Stimulated activated CD4-positive, alpha-beta T cell treated with anti-CD3 and anti-CD28 coated beads, Interleukin-4, amount 100 ng/mL, for 4 hours (primary cell): ENCODE results near the gene RAI1.

ENCODE experiments used
- DNase-seq, 2 experiments: peaks; one replicate each; pipeline ENCODE4 v3.0.0-alpha.2; 2020

Gene RAI1

GRCh38 chr17:17736205-17737183 lies 55.2 kb downstream of the RAI1 start:
- no peak for DNase-seq

- DNase-seq = no peak
Measured at GRCh38 chr17:17737961-17738894, 57.0 kb downstream of the RAI1 start.

GRCh38 chr17:17738901-17739300 lies 57.6 kb downstream of the RAI1 start:
- DNase-seq = no peak

- no peak for DNase-seq
Measured at GRCh38 chr17:17739388-17740066, 58.3 kb downstream of the RAI1 start.

- DNase-seq = peak; percentile 31 to 72
Measured at GRCh38 chr17:17740615-17741348, 59.5 kb downstream of the RAI1 start.

GRCh38 chr17:17741349-17742023 lies 60.2 kb downstream of the RAI1 start:
- no peak for DNase-seq

- no peak for DNase-seq
Measured at GRCh38 chr17:17742133-17742621, 60.9 kb downstream of the RAI1 start.

GRCh38 chr17:17742688-17743390 lies 61.6 kb downstream of the RAI1 start:
- DNase-seq = no peak

- no peak for DNase-seq
Measured at GRCh38 chr17:17743391-17744112, 62.3 kb downstream of the RAI1 start.

GRCh38 chr17:17744116-17744515 lies 62.9 kb downstream of the RAI1 start:
- DNase-seq = no peak

- DNase-seq = no peak
Measured at GRCh38 chr17:17745476-17746455, 64.5 kb downstream of the RAI1 start.

- no peak for DNase-seq
Measured at GRCh38 chr17:17748179-17748578, 66.9 kb downstream of the RAI1 start.

- DNase-seq = no peak
Measured at GRCh38 chr17:17748604-17749003, 67.3 kb downstream of the RAI1 start.

- no peak for DNase-seq
Measured at GRCh38 chr17:17749025-17749772, 67.9 kb downstream of the RAI1 start.

GRCh38 chr17:17749921-17750320 lies 68.7 kb downstream of the RAI1 start:
- DNase-seq = peak; percentile 29 to 31

- DNase-seq = no peak
Measured at GRCh38 chr17:17750881-17751280, 69.6 kb downstream of the RAI1 start.

- no peak for DNase-seq
Measured at GRCh38 chr17:17751489-17752088, 70.3 kb downstream of the RAI1 start.
